Hepatocyte (in vitro differentiated cells): ENCODE data around the gene HS3ST5. TPM values are rescaled to one million over a fixed set of nuclear protein-coding genes. Genes with fewer than 3 reads are reported as not detected.

Experiments used
- DNase-seq: peaks from one replicate; pipeline ENCODE4 v3.0.0-alpha.2; 2016; ENCODE audit warnings: low spot score
- H2AFZ ChIP-seq: fragments of 200-600 bp; sonication (generic); 2 replicates; pipeline ENCODE4 v1.6.0; 2016; ENCODE audit warnings: antibody characterized with exemption, mild to moderate bottlenecking
- H3K27ac ChIP-seq: fragments of 200-600 bp; sonication (generic); 2 replicates; pipeline ENCODE4 v1.5.1; 2016; ENCODE audit warnings: mild to moderate bottlenecking
- H3K27me3 ChIP-seq: fragments of 200-600 bp; sonication (generic); 2 replicates; pipeline ENCODE4 v1.6.1; 2016
- H3K36me3 ChIP-seq: fragments of 200-600 bp; sonication (generic); replicated peaks from 2 replicates; pipeline ENCODE4 v1.5.1; 2016; ENCODE audit warnings: low read depth; ENCODE audit not compliant: insufficient read depth
- H3K4me1 ChIP-seq: fragments of 200-600 bp; sonication (generic); 2 replicates; pipeline ENCODE4 v1.5.1; 2016; ENCODE audit warnings: mild to moderate bottlenecking, moderate library complexity; ENCODE audit not compliant: insufficient read depth
- H3K4me2 ChIP-seq: fragments of 200-600 bp; sonication (generic); 2 replicates; pipeline ENCODE4 v1.6.0; 2016
- H3K4me3 ChIP-seq: fragments of 200-600 bp; sonication (generic); 2 replicates; pipeline ENCODE4 v1.5.1; 2016; ENCODE audit warnings: mild to moderate bottlenecking
- H3K79me2 ChIP-seq: fragments of 200-600 bp; sonication (generic); 2 replicates; pipeline ENCODE4 v1.6.0; 2017; ENCODE audit warnings: mild to moderate bottlenecking
- H3K9me2 ChIP-seq: fragments of 200-600 bp; sonication (generic); replicated peaks from 2 replicates; pipeline ENCODE4 v1.6.0; 2017; ENCODE audit warnings: mild to moderate bottlenecking; ENCODE audit not compliant: insufficient read depth
- H3K9me3 ChIP-seq: fragments of 200-600 bp; sonication (generic); 2 replicates; pipeline ENCODE4 v1.5.1; 2016; ENCODE audit warnings: low read depth, mild to moderate bottlenecking
- H4K20me1 ChIP-seq: fragments of 200-600 bp; sonication (generic); 2 replicates; pipeline ENCODE4 v1.6.0; 2016; ENCODE audit warnings: mild to moderate bottlenecking; ENCODE audit not compliant: insufficient read depth, poor library complexity, severe bottlenecking
- EZH2 ChIP-seq: fragments of 200-600 bp; sonication (generic); IDR thresholded peaks from 2 replicates; pipeline ENCODE4 v1.6.1; 2016; ENCODE audit warnings: antibody characterized with exemption, mild to moderate bottlenecking, borderline replicate concordance
- EZH2phosphoT487 ChIP-seq: fragments of 200-600 bp; sonication (generic); IDR thresholded peaks from one replicate; pipeline ENCODE4 v1.6.1; 2018; ENCODE audit warnings: antibody characterized with exemption, mild to moderate bottlenecking, low read depth, moderate library complexity; ENCODE audit not compliant: unreplicated experiment, severe bottlenecking
- WGBS: methylation state at CpG from one replicate; pipeline ENCODE4 v1.1.6; 2016; ENCODE audit warnings: low lambda C conversion rate; ENCODE audit errors: missing lambda C conversion rate; 5-methylcytosine and 5-hydroxymethylcytosine counted together
- polyA plus RNA-seq: library from polyadenylated mRNA; unstranded; fragments of >200 nt; fragmentation: Nextera tagmentation; extraction: Ambion mirVana; gene quantifications from 2 replicates; pipeline ENCODE4 v1.2.1, GENCODE V29; 2016
- total RNA-seq: library from RNA; depleted of rRNA; stranded (reverse); fragments of >200 nt; gene quantifications from 2 replicates; pipeline ENCODE4 v1.2.3, GENCODE V29; 2014
- TF ChIP-seq, protein P1 (sequence below): fragments of 200-600 bp; sonication (generic); IDR thresholded peaks from 2 replicates; pipeline ENCODE4 v1.5.1; 2016; ENCODE audit warnings: antibody characterized with exemption, mild to moderate bottlenecking; ENCODE audit not compliant: poor library complexity

Gene HS3ST5
- total and polyA plus RNA-seq, 2 experiments from 2014 or later: 0.73 to 1.4 TPM

DNA sequence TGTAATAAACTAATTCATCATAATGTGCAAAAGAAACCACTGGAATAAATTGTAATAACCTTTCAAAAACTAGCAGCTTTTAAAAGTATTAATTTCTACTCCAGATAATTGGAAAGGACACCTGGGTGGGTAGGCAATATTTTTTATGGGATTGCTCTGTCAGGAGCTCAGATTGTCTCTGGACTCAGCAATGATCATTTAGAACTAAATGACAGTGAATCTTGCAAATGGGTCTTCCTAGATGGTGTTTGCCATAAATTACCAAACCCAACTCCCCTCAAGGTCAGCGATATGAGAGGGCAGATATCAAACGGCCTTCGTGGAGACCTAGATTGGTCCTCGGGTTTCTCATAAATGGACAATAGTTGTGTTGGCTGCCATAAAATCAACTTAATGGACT is 181.9 kb downstream of the HS3ST5 start:
- DNase-seq: no peak
- no peak overlapping the region for H3K4me2 ChIP-seq
- H2AFZ ChIP-seq: no peak overlapping the region
- WGBS: 83% methylated on average over 4 of the region's 4 CpGs
- no peaks in the 10 kb centered on the region for H3K4me1 ChIP-seq
- no peaks in the 10 kb centered on the region for H3K9me2 ChIP-seq
- H3K27ac ChIP-seq: no peak overlapping the region
- H4K20me1 ChIP-seq: no peaks in the 10 kb centered on the region
- no peak overlapping the region for H3K4me3 ChIP-seq
- no peaks in the 10 kb centered on the region for H3K36me3 ChIP-seq
- H3K27me3 ChIP-seq: no peaks in the 10 kb centered on the region
- no peaks in the 10 kb centered on the region for H3K9me3 ChIP-seq
- TF ChIP-seq EZH2 (no peak), EZH2phosphoT487 (no peak)
- TF ChIP-seq, protein P1, sequence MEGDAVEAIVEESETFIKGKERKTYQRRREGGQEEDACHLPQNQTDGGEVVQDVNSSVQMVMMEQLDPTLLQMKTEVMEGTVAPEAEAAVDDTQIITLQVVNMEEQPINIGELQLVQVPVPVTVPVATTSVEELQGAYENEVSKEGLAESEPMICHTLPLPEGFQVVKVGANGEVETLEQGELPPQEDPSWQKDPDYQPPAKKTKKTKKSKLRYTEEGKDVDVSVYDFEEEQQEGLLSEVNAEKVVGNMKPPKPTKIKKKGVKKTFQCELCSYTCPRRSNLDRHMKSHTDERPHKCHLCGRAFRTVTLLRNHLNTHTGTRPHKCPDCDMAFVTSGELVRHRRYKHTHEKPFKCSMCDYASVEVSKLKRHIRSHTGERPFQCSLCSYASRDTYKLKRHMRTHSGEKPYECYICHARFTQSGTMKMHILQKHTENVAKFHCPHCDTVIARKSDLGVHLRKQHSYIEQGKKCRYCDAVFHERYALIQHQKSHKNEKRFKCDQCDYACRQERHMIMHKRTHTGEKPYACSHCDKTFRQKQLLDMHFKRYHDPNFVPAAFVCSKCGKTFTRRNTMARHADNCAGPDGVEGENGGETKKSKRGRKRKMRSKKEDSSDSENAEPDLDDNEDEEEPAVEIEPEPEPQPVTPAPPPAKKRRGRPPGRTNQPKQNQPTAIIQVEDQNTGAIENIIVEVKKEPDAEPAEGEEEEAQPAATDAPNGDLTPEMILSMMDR: no peak
- H3K79me2 ChIP-seq: no peaks in the 10 kb centered on the region

DNA sequence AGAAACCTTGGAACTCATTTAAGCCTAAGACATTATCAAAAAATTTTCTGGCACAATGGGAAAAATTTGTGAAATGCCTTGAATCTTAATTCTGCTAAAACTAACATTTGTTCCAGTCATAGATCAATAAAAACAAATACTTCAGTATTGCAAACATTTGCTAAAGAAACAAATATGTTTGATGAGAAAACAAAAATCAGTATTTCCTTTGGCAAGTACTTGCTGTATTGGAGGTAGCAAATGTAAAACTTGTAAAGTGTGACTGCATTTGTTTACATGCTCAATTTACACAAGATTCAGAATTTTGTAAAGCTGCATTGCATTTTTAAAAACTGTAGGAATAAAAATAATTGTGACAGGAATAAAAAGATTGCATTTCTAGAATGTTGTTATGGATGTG is 183.1 kb downstream of the HS3ST5 start:
- DNase-seq: no peak
- Histone ChIP-seq H4K20me1 (no peaks in the 10 kb centered on the region), H3K4me2 (no peak overlapping the region), H3K9me2 (no peaks in the 10 kb centered on the region), H3K27ac (no peak overlapping the region), H2AFZ (no peak overlapping the region), H3K36me3 (no peaks in the 10 kb centered on the region), H3K9me3 (no peaks in the 10 kb centered on the region), H3K4me1 (no peaks in the 10 kb centered on the region), H3K27me3 (no peaks in the 10 kb centered on the region), H3K79me2 (no peaks in the 10 kb centered on the region), H3K4me3 (no peak overlapping the region)
- TF ChIP-seq, protein P1: no peak
- TF ChIP-seq EZH2 (no peak), EZH2phosphoT487 (no peak)

DNA sequence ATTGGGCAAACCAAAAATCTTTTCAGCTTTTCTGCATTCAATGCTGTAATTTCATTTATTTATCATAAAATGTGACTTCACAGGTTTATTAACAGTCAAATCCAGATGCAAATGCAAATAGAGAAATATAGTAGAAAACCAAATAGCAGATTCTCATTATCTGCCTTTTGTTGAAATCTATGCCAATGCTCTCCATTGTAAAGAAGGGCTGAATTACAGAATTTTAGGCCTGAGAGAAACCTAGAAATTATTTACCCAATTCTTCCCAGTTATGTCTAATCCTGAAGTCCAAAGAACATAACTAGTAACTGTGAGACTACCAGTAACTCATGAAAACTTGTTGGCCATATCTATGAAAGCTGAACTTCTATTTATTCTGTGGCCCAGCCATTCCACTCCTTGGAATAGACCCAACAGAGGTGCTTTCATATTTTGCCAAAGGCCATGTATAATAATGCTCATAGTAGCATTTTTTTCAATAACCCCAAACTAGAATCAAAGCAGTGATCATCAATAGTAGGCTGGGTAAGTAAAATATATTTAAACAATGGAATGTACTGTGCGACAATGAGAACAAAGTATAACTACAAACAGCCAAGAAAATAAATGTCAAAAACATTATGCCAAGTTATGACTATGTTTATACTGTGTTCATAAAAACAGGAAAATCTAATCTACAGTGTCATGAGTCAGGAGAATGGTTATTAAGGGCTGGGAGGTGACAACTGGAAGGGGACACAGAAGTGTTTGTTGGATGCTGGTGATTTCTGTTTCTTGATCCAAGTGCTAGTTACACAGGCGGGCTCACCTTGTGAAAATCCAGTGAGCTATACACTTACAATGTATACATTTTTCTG is 183.8 kb downstream of the HS3ST5 start:
- H3K9me2 ChIP-seq: no peaks in the 10 kb centered on the region
- TF ChIP-seq EZH2phosphoT487: no peak
- TF ChIP-seq, protein P1: no peak
- TF ChIP-seq EZH2: no peak
- no peaks in the 10 kb centered on the region for H3K27me3 ChIP-seq
- H3K9me3 ChIP-seq: no peaks in the 10 kb centered on the region
- 87% methylated on average over 2 of the region's 2 CpGs for WGBS
- DNase-seq: no peak
- no peak overlapping the region for H3K4me3 ChIP-seq
- H3K79me2 ChIP-seq: no peaks in the 10 kb centered on the region
- H3K4me2 ChIP-seq: no peak overlapping the region
- H2AFZ ChIP-seq: no peak overlapping the region
- H3K27ac ChIP-seq: no peak overlapping the region
- no peaks in the 10 kb centered on the region for H3K36me3 ChIP-seq
- H3K4me1 ChIP-seq: no peaks in the 10 kb centered on the region
- H4K20me1 ChIP-seq: no peaks in the 10 kb centered on the region
